Measurements from ENCODE around the gene PPP6R3. TPM values are rescaled to one million over a fixed set of nuclear protein-coding genes. Genes with fewer than 3 reads are reported as not detected.
A peak's percentile ranks its signal among the peaks of the same experiment; 100 is the strongest.
"Not testable (repeated sequence)": the region's sequence is repeated elsewhere in the genome, so short reads cannot be mapped to it uniquely, and the experiment has no call there.

Gene PPP6R3
- total RNA-seq, 4 donors from 2014 or later, result 238 to 334 (median 268) TPM

DNA sequence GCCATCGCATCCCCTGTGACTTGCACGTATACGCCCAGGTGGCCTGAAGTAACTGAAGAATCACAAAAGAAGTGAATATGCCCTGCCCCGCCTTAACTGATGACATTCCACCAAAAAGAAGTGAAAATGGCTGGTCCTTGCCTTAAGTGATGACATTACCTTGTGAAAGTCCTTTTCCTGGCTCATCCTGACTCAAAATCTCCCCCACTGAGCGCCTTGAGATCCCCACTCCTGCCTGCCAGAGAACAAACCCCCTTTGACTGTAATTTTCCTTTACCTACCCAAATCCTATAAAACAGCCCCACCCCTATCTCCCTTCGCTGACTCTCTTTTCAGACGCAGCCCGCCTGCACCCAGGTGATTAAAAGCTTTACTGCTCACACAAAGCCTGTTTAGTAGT lies 171.8 kb downstream of the PPP6R3 start:
- H3K27me3 ChIP-seq; H3K4me1 ChIP-seq; H3K4me3 ChIP-seq (replicated peaks in 1 of 3); DNase-seq; intact Hi-C loops (cut with DNase I); H3K36me3 ChIP-seq; H3K27ac ChIP-seq; H3K9me3 ChIP-seq: not testable (repeated sequence)
- 92 to 97% methylated on average over 8 of the region's 8 CpGs for WGBS, 2 donors

DNA sequence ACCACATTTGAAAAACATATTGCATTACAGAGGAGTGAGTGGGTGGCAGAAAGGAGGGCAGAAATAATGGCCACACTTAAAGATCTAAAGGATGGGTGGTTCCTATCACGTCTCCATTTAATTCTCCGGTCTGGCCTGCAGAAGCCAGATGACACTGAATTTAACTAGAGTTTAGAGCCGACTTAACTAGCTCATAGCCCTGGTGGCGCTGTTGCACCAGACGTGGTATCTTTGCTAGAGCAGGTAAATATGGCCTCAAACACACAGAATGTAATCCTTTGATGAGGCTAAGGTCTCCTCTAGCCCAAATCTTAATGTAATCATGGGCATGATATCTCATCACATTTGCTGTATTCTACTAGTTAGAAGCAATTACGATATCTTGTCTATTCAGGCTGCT lies 172.2 kb downstream of the PPP6R3 start:
- intact Hi-C loops (cut with DNase I), result no loop called here
- TF ChIP-seq, protein P1, sequence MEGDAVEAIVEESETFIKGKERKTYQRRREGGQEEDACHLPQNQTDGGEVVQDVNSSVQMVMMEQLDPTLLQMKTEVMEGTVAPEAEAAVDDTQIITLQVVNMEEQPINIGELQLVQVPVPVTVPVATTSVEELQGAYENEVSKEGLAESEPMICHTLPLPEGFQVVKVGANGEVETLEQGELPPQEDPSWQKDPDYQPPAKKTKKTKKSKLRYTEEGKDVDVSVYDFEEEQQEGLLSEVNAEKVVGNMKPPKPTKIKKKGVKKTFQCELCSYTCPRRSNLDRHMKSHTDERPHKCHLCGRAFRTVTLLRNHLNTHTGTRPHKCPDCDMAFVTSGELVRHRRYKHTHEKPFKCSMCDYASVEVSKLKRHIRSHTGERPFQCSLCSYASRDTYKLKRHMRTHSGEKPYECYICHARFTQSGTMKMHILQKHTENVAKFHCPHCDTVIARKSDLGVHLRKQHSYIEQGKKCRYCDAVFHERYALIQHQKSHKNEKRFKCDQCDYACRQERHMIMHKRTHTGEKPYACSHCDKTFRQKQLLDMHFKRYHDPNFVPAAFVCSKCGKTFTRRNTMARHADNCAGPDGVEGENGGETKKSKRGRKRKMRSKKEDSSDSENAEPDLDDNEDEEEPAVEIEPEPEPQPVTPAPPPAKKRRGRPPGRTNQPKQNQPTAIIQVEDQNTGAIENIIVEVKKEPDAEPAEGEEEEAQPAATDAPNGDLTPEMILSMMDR (IDR thresholded peaks at IDR 0.05), result peak in 3 of 6 experiments; percentile 29 to 35 (median 32)
- no peak for TF ChIP-seq POLR2A (IDR thresholded peaks at IDR 0.05)
- peak; percentile 46 to 49 for DNase-seq
- Histone ChIP-seq H3K36me3 (no peaks in the 10 kb centered on the region), H3K27ac (no peak overlapping the region), H3K4me3 (replicated peaks in 1 of 3) (no peak overlapping the region), H3K27me3 (no peaks in the 10 kb centered on the region), H3K9me3 (no peaks in the 10 kb centered on the region), H3K4me1 (no peaks in the 10 kb centered on the region)
- 59 to 60% methylated on average over 6 of the region's 6 CpGs for WGBS, 2 donors

DNA sequence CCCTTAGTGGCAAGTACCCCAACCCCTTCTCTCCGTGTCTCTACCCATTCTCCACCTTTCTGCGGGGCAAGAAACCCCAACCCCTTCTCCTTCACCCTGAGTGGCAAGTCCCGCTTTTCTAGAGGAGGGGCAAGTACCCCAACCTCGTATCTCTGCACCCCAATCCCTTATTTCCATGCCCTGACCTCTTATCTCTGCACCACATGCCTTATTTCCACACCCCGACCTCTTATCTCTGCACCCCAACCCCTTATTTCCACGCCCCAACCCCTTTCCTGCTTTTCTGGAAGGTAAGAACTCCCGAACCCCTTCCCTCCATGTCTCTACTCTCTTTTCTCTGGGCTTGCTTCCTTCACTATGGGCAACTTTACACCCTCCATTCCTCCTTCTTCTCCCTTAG lies 174.1 kb downstream of the PPP6R3 start:
- H3K4me1 ChIP-seq; H3K27me3 ChIP-seq; H3K27ac ChIP-seq; DNase-seq; intact Hi-C loops (cut with DNase I); H3K36me3 ChIP-seq; H3K9me3 ChIP-seq; H3K4me3 ChIP-seq (replicated peaks in 1 of 3): not testable (repeated sequence)
- 83 to 85% methylated on average over 6 to 7 of the region's 7 CpGs for WGBS, 2 donors

DNA sequence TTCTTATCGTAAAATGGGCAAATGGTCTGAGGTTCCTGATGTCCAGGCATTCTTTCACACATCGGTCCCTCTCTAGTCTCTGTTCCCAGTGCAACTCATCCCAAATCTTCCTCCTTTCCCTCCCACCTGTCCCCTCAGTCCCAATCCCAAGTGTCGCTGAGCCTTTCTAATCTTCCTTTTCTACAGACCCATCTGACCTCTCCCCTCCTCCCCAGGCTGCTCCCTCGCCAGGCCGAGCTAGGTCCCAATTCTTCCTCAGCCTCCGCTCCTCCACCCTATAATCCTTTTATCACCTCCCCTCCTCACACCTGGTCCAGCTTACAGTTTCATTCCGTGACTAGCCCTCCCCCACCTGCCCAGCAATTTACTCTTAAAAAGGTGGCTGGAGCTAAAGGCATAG lies 174.6 kb downstream of the PPP6R3 start:
- H3K4me3 ChIP-seq (replicated peaks in 1 of 3); intact Hi-C loops (cut with DNase I); H3K27me3 ChIP-seq; H3K27ac ChIP-seq; H3K4me1 ChIP-seq; H3K9me3 ChIP-seq; H3K36me3 ChIP-seq; DNase-seq: not testable (repeated sequence)
- WGBS, 2 donors, result 78 to 89% methylated on average over 6 to 7 of the region's 7 CpGs

DNA sequence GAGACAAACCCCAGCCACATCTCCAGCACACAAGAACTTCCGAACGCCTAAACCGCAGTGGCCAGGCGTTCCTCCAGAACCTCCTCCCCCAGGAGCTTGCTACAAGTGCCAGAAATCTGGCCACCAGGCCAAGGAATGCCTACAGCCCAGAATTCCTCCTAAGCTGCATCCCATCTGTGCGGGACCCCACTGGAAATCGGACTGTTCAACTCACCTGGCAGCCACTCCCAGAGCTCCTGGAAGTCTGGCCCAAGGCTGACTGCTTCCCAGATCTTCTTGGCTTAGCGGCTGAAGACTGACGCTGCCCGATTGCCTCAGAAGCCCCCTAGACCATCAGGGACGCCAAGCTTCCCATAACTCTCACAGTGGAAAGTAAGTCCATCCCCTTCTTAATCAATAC lies 175.3 kb downstream of the PPP6R3 start:
- H3K36me3 ChIP-seq; H3K4me3 ChIP-seq (replicated peaks in 1 of 3); intact Hi-C loops (cut with DNase I); DNase-seq; H3K27ac ChIP-seq; H3K4me1 ChIP-seq; H3K27me3 ChIP-seq; H3K9me3 ChIP-seq: not testable (repeated sequence)
- WGBS, 2 donors, result 80% methylated on average over 10 of the region's 10 CpGs; no CpG with 5 or more reads in 1 of the 2 donors

DNA sequence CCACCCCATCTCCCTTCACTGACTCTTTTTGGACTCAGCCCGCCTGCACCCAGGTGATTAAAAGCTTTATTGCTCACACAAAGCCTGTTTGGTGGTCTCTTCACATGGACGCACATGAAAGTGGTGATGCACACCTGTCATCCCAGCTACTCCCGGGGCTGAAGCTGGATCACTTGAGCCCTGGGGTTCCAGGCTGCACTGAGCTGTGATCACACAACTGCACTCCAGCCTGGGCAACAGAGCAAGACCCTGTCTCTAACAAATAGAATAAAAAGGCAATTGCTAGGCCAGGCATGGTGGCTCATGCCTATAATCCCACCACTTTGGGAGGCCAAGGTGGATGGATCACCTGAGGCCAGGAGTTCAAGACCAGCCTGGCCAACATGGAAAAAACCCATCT lies 178.8 kb downstream of the PPP6R3 start:
- H3K4me1 ChIP-seq; H3K27me3 ChIP-seq; H3K9me3 ChIP-seq; H3K36me3 ChIP-seq; intact Hi-C loops (cut with DNase I); H3K4me3 ChIP-seq (replicated peaks in 1 of 3); DNase-seq; H3K27ac ChIP-seq: not testable (repeated sequence)
- 50 to 72% methylated on average over 2 to 3 of the region's 3 CpGs for WGBS, 2 donors

DNA sequence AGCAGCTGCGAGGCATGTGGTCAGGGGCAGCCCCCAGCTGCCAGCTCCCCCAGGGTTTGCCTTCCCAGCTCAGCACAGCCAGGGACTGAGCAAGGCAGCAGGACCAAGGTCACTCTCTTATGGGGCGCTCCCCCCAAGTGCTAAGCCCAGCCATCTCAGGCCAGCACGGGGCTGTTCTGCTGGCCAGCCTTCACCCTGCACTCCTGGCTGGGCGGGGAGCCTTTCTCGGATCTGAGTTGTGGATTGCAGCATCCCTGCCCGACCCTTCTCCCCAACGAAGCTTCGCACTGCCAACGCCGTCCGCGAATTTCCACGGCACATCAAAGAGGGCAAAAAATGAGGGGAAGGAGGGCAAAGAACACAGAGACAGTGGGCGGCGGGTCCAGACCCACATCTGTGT lies 181.3 kb downstream of the PPP6R3 start:
- DNase-seq, result no peak
- intact Hi-C loops (cut with DNase I), result no loop called here
- WGBS, 2 donors, result 87 to 89% methylated on average over 14 of the region's 15 CpGs

More for the DNA sequence above, 181.3 kb downstream of the PPP6R3 start:
- no peak overlapping the region for H3K27ac ChIP-seq
- H3K4me3 ChIP-seq (replicated peaks in 1 of 3), result no peak overlapping the region
- H3K4me1 ChIP-seq, result no peaks in the 10 kb centered on the region
- H3K36me3 ChIP-seq, result no peaks in the 10 kb centered on the region
- no peaks in the 10 kb centered on the region for H3K27me3 ChIP-seq
- TF ChIP-seq POLR2A (IDR thresholded peaks at IDR 0.05), result no peak
- TF ChIP-seq, protein P1 (IDR thresholded peaks at IDR 0.05), result no peak
- H3K9me3 ChIP-seq, result no peaks in the 10 kb centered on the region

Measured in thyroid gland (tissue), 4 donors.